Renal pelvis (tissue), 4 donors: ENCODE data around the gene CDK6. TPM values are rescaled to one million over a fixed set of nuclear protein-coding genes. Genes with fewer than 3 reads are reported as not detected.

ENCODE experiments used
- DNase-seq: peaks from one replicate; pipeline ENCODE4 v3.0.0-alpha.2; 2013
- polyA plus RNA-seq, 3 donors: library from polyadenylated mRNA; unstranded; fragments of 120-200 nt; gene quantifications; one replicate each; pipeline ENCODE4 v1.2.1, GENCODE V29; 2013; ENCODE audit not compliant: insufficient read length in 3 of 3

CDK6 gene
- polyA plus RNA-seq, 3 donors: 40.0 to 41.7 (median 40.3) TPM

GRCh38 chr7:92850516-92850915 lies 14.1 kb upstream of the CDK6 start:
- no peak for DNase-seq

GRCh38 chr7:92849322-92849721 lies 12.9 kb upstream of the CDK6 start:
- DNase-seq: no peak

- no peak for DNase-seq
Observed at GRCh38 chr7:92848851-92849250, 12.5 kb upstream of the CDK6 start.

- no peak for DNase-seq
Observed at GRCh38 chr7:92848441-92848840, 12.1 kb upstream of the CDK6 start.

- no peak for DNase-seq
Observed at GRCh38 chr7:92847305-92847704, 10.9 kb upstream of the CDK6 start.

- DNase-seq: no peak
Observed at GRCh38 chr7:92845736-92846135, 9.4 kb upstream of the CDK6 start.

- DNase-seq: no peak
Observed at GRCh38 chr7:92843781-92844180, 7.4 kb upstream of the CDK6 start.

- no peak for DNase-seq
Observed at GRCh38 chr7:92843034-92843760, 6.8 kb upstream of the CDK6 start.

- DNase-seq: no peak
Observed at GRCh38 chr7:92841192-92841591, 4.8 kb upstream of the CDK6 start.

GRCh38 chr7:92840316-92840715 lies 3.9 kb upstream of the CDK6 start:
- DNase-seq: no peak

- DNase-seq: no peak
Observed at GRCh38 chr7:92839901-92840300, 3.5 kb upstream of the CDK6 start.

- DNase-seq: no peak
Observed at GRCh38 chr7:92838934-92839333, 2.6 kb upstream of the CDK6 start.

GRCh38 chr7:92837000-92837749 lies 802 bp upstream of the CDK6 start:
- DNase-seq: peak; percentile 48

GRCh38 chr7:92835851-92836488 lies 403 bp downstream of the CDK6 start:
- peak; percentile 29 for DNase-seq

GRCh38 chr7:92835261-92835850 lies 1.0 kb downstream of the CDK6 start:
- peak; percentile 82 for DNase-seq

- DNase-seq: peak; percentile 36
Observed at GRCh38 chr7:92834507-92835260, 1.7 kb downstream of the CDK6 start.

GRCh38 chr7:92833766-92834506 lies 2.4 kb downstream of the CDK6 start:
- peak; percentile 82 for DNase-seq

GRCh38 chr7:92833024-92833765 lies 3.2 kb downstream of the CDK6 start:
- peak; percentile 86 for DNase-seq

- no peak for DNase-seq
Observed at GRCh38 chr7:92832534-92833023, 3.8 kb downstream of the CDK6 start.
